Panc1 (cell line): ENCODE measurements around the gene BMI1. TPM values are rescaled to one million over a fixed set of nuclear protein-coding genes. Genes with fewer than 3 reads are reported as not detected.
A peak's percentile ranks its signal among the peaks of the same experiment; 100 is the strongest.

Experiments used
- ATAC-seq: fragments of 200-7000 bp; cut with Tn5 transposase; 2 replicates; pipeline ENCODE4 v1.9.1; 2020; ENCODE audit warnings: mild to moderate bottlenecking, moderate library complexity
- BruUV-seq: library from RNA; stranded (reverse); fragments of 400-500 nt; replicated peaks from 2 replicates; lab custom pipeline; 2021; lab: Mats Ljungman, UMichigan
- CTCF ChIA-PET: fragments of 300-600 bp; sonication (Branson Sonifier 250); formaldehyde crosslinking; loops from one replicate; lab custom pipeline; 2022; ENCODE audit warnings: antibody characterized with exemption; lab: Charles Lee
- POLR2A ChIA-PET: fragments of 300-600 bp; sonication (Branson Sonifier 250); formaldehyde crosslinking; loops from one replicate; lab custom pipeline; 2022; ENCODE audit warnings: antibody characterized with exemption; lab: Charles Lee
- DNase-seq: peaks from one replicate; pipeline ENCODE4 v3.0.0-alpha.2; 2010; ENCODE audit warnings: low read depth, low spot score
- H3K27ac ChIP-seq: 2 replicates; pipeline ENCODE4 v1.5.1; 2011; ENCODE audit warnings: mild to moderate bottlenecking, low read length, inconsistent platforms
- H3K27me3 ChIP-seq: fragments of 200-500 bp; sonication (Bioruptor generic); 2 replicates; pipeline ENCODE4 v1.6.0; 2014; ENCODE audit warnings: low read length, inconsistent platforms; ENCODE audit not compliant: control insufficient read depth, insufficient read depth
- H3K36me3 ChIP-seq: fragments of 200-500 bp; sonication (Bioruptor generic); 2 replicates; pipeline ENCODE4 v1.5.1; 2014; ENCODE audit warnings: inconsistent platforms, mild to moderate bottlenecking, low read length, moderate library complexity; ENCODE audit not compliant: control insufficient read depth, insufficient read depth
- H3K4me1 ChIP-seq: 2 replicates; pipeline ENCODE4 v1.5.1; 2011; ENCODE audit warnings: inconsistent platforms, mild to moderate bottlenecking, low read length, moderate library complexity; ENCODE audit not compliant: control insufficient read depth, insufficient read depth
- H3K4me3 ChIP-seq, 2 experiments: 2 replicates each; pipeline ENCODE4 v1.5.1; 2011 to 2012; ENCODE audit warnings: low read depth in 2 of 2, low read length in 2 of 2, mild to moderate bottlenecking in 2 of 2, inconsistent platforms in 1 of 2, moderate library complexity in 1 of 2
- H3K9me3 ChIP-seq: fragments of 200-500 bp; sonication (Bioruptor generic); 2 replicates; pipeline ENCODE4 v1.5.1; 2014; ENCODE audit warnings: low read depth, mild to moderate bottlenecking, inconsistent platforms, low read length, moderate library complexity; ENCODE audit not compliant: control insufficient read depth, insufficient read depth
- CTCF ChIP-seq: fragments of 450-650 bp; IDR thresholded peaks from 2 replicates; pipeline ENCODE4 v1.5.1; 2017; ENCODE audit warnings: mild to moderate bottlenecking
- REST ChIP-seq, 2 experiments: IDR thresholded peaks; 2 replicates each; pipeline ENCODE4 v1.6.1; 2011 to 2012; ENCODE audit warnings: low read depth in 2 of 2, control low read depth in 1 of 2, low read length in 1 of 2, mild to moderate bottlenecking in 1 of 2, moderate library complexity in 1 of 2; ENCODE audit not compliant: insufficient read depth in 1 of 2
- SIN3A ChIP-seq: IDR thresholded peaks from 2 replicates; pipeline ENCODE4 v1.6.1; 2012; ENCODE audit warnings: low read depth, mild to moderate bottlenecking, low read length, moderate library complexity, borderline replicate concordance; ENCODE audit not compliant: insufficient read depth
- TCF7L2 ChIP-seq: IDR thresholded peaks from 2 replicates; pipeline ENCODE4 v1.6.1; 2011; ENCODE audit warnings: mild to moderate bottlenecking, low read depth, low read length, inconsistent platforms
- in situ Hi-C: cut with HindIII; loops from 2 replicates; pipeline ENCODE4 v1.10.0; 2016; ENCODE audit warnings: low sequenced_read_pairs, low pct_unique_long_range_greater_than_20kb
- intact Hi-C: fragments of 100-400 bp; cut with micrococcal nuclease; formaldehyde crosslinking; loops from one replicate; pipeline ENCODE4 v1.10.0; 2022; ENCODE audit not compliant: unreplicated experiment
- total RNA-seq: library from RNA; stranded (reverse); gene quantifications from one replicate; pipeline ENCODE4 v1.2.1, GENCODE V29; 2021; ENCODE audit not compliant: unreplicated experiment

Gene BMI1
- total RNA-seq, 1 experiment from 2014 or later = 55.1 TPM

DNA sequence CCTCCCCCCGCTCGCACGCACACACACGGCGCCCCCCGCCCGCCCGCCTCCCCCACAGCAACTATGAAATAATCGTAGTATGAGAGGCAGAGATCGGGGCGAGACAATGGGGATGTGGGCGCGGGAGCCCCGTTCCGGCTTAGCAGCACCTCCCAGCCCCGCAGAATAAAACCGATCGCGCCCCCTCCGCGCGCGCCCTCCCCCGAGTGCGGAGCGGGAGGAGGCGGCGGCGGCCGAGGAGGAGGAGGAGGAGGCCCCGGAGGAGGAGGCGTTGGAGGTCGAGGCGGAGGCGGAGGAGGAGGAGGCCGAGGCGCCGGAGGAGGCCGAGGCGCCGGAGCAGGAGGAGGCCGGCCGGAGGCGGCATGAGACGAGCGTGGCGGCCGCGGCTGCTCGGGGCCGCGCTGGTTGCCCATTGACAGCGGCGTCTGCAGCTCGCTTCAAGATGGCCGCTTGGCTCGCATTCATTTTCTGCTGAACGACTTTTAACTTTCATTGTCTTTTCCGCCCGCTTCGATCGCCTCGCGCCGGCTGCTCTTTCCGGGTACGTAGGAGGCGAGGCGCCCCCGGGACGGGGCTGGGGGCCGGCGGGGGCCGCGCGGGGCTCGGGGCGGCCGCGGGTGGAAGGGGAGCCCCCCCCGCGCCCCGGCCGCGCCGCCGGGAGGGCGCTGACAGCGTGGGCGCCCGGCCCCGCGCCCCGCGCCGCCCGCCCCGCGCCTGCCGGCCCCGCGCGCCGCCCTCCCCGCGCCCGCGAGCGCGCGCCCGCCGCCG, 441 bp downstream of the BMI1 start:
- DNase-seq (no peak), ATAC-seq (peak; percentile 46)
- ChIA-PET CTCF (no interaction called here), POLR2A (no interaction called here)
- TF ChIP-seq CTCF (no peak), SIN3A (peak; percentile 77; the same call in 1 of the 2 replicates), REST (IDR thresholded peaks at IDR 0.05; ENCODE audit: insufficient read depth in 1 of 2, low read depth in 2 of 2, low read length in 1 of 2) (no peak)
- intact Hi-C loops = no loop called here
- in situ Hi-C loops = no loop called here
- no peaks in the 10 kb centered on the region; the same call in 1 of the 2 replicates for H3K27me3 ChIP-seq
- peak overlapping the region; percentile 54 to 59 for H3K4me3 ChIP-seq
- no peaks in the 10 kb centered on the region for H3K9me3 ChIP-seq
- H3K36me3 ChIP-seq = no peaks in the 10 kb centered on the region; the same call in 1 of the 2 replicates
- peak overlapping the region; percentile 66; the same call in 1 of the 2 replicates for H3K27ac ChIP-seq
- no TSS peak for BruUV-seq
- peaks cover 31% of the 10 kb centered on the region for H3K4me1 ChIP-seq

GRCh38 chr10:22321924-22322640, 1.2 kb downstream of the BMI1 start:
- Histone ChIP-seq H3K4me3 (peak overlapping the region; percentile 59 to 63), H3K4me1 (peaks cover 31% of the 10 kb centered on the region), H3K27me3 (no peaks in the 10 kb centered on the region; the same call in 1 of the 2 replicates), H3K9me3 (no peaks in the 10 kb centered on the region), H3K27ac (peak overlapping the region; percentile 71), H3K36me3 (no peaks in the 10 kb centered on the region; the same call in 1 of the 2 replicates)
- POLR2A ChIA-PET = interaction anchor here (0.6 kb wide), 1 partner anchor 18 kb away, joined by 4 read pairs; no protein-coding TSS in a partner anchor
- intact Hi-C loops = no loop called here
- BruUV-seq = no TSS peak
- ATAC-seq (no peak), DNase-seq (no peak)
- CTCF ChIA-PET = no interaction called here
- TF ChIP-seq SIN3A = no peak
- TF ChIP-seq CTCF = no peak
- TF ChIP-seq TCF7L2 = no peak
- in situ Hi-C loops = no loop called here
